SK-N-SH (cell line): ENCODE data around the gene AK2.

Experiments used
- FOXJ3 ChIP-seq: sonication (generic); formaldehyde crosslinking; IDR thresholded peaks from 2 replicates; pipeline ENCODE4 v1.5.1; 2020; ENCODE audit warnings: mild to moderate bottlenecking, missing genetic modification reagents
- FOXM1 ChIP-seq: IDR thresholded peaks from 2 replicates; pipeline ENCODE4 v1.4.0; 2012; ENCODE audit warnings: low read depth, mild to moderate bottlenecking
- GATA2 ChIP-seq: sonication (generic); formaldehyde crosslinking; IDR thresholded peaks from 2 replicates; pipeline ENCODE4 v1.5.0; 2020; ENCODE audit warnings: mild to moderate bottlenecking, missing genetic modification reagents
- MXI1 ChIP-seq: IDR thresholded peaks from 2 replicates; pipeline ENCODE4 v1.6.1; 2012; ENCODE audit warnings: mild to moderate bottlenecking, low read depth, low read length, improper control_type of control experiment
- NRF1 ChIP-seq: IDR thresholded peaks from 2 replicates; pipeline ENCODE4 v1.6.1; 2012; ENCODE audit warnings: low read depth, mild to moderate bottlenecking, low read length
- POLR2AphosphoS5 ChIP-seq: IDR thresholded peaks from 2 replicates; pipeline ENCODE4 v1.6.1; 2012; ENCODE audit warnings: low read depth, low read length
- RAD21 ChIP-seq: IDR thresholded peaks from 2 replicates; pipeline ENCODE4 v1.6.1; 2012; ENCODE audit warnings: mild to moderate bottlenecking, low read length
- RCOR1 ChIP-seq: fragments of 150-350 bp; IDR thresholded peaks from 2 replicates; pipeline ENCODE4 v1.6.1; 2017; ENCODE audit warnings: antibody characterized with exemption, low read length
- SMC3 ChIP-seq: IDR thresholded peaks from 2 replicates; pipeline ENCODE4 v1.6.1; 2012; ENCODE audit warnings: low read depth, low read length, improper control_type of control experiment
- YY1 ChIP-seq: IDR thresholded peaks from 2 replicates; pipeline ENCODE4 v1.4.0; 2012; ENCODE audit warnings: low read depth, mild to moderate bottlenecking
- TF ChIP-seq, protein P1 (sequence below): fragments of 200-600 bp; sonication (generic); IDR thresholded peaks from 2 replicates; pipeline ENCODE4 v1.6.1; 2017; ENCODE audit warnings: antibody characterized with exemption, mild to moderate bottlenecking, moderate library complexity
- TF ChIP-seq, protein P2 (sequence below): IDR thresholded peaks from 2 replicates; pipeline ENCODE4 v1.4.0; 2012; ENCODE audit warnings: low read depth

DNA sequence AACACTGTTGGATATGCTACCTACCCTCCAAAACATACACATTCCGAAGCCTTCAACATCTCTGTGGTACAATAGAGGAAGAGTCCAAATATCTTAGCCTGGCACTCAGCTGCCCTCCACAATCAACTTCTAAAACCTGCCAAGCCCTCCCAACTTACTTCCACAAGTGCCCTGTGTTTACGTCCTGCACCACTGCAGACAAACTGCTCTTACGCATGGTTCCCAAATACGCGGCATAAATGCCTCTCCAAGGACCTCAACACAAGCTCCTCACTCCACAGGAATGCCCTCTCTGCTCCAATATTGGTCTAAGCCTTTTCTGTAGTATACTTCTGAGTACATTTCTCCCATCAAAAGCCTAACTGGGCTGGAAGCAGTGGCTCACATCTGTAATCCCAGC, 6.8 kb downstream of the AK2 start:
- TF ChIP-seq RAD21 (no peak), RCOR1 (no peak), FOXJ3 (CRISPR knock-in tag) (no peak), SMC3 (no peak), YY1 (no peak), GATA2 (no peak), FOXM1 (no peak), POLR2AphosphoS5 (no peak), MXI1 (no peak), NRF1 (no peak)
- TF ChIP-seq, protein P1, sequence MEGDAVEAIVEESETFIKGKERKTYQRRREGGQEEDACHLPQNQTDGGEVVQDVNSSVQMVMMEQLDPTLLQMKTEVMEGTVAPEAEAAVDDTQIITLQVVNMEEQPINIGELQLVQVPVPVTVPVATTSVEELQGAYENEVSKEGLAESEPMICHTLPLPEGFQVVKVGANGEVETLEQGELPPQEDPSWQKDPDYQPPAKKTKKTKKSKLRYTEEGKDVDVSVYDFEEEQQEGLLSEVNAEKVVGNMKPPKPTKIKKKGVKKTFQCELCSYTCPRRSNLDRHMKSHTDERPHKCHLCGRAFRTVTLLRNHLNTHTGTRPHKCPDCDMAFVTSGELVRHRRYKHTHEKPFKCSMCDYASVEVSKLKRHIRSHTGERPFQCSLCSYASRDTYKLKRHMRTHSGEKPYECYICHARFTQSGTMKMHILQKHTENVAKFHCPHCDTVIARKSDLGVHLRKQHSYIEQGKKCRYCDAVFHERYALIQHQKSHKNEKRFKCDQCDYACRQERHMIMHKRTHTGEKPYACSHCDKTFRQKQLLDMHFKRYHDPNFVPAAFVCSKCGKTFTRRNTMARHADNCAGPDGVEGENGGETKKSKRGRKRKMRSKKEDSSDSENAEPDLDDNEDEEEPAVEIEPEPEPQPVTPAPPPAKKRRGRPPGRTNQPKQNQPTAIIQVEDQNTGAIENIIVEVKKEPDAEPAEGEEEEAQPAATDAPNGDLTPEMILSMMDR = no peak
- TF ChIP-seq, protein P2, sequence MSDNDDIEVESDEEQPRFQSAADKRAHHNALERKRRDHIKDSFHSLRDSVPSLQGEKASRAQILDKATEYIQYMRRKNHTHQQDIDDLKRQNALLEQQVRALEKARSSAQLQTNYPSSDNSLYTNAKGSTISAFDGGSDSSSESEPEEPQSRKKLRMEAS = no peak
